ENCODE data around the gene RIMS1.

- TF ChIP-seq, protein P1, sequence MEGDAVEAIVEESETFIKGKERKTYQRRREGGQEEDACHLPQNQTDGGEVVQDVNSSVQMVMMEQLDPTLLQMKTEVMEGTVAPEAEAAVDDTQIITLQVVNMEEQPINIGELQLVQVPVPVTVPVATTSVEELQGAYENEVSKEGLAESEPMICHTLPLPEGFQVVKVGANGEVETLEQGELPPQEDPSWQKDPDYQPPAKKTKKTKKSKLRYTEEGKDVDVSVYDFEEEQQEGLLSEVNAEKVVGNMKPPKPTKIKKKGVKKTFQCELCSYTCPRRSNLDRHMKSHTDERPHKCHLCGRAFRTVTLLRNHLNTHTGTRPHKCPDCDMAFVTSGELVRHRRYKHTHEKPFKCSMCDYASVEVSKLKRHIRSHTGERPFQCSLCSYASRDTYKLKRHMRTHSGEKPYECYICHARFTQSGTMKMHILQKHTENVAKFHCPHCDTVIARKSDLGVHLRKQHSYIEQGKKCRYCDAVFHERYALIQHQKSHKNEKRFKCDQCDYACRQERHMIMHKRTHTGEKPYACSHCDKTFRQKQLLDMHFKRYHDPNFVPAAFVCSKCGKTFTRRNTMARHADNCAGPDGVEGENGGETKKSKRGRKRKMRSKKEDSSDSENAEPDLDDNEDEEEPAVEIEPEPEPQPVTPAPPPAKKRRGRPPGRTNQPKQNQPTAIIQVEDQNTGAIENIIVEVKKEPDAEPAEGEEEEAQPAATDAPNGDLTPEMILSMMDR (conservative IDR thresholded peaks at IDR 0.05; ENCODE audit: low read depth, low read length), result no peak
- no peak for TF ChIP-seq EZH2 (IDR thresholded peaks at IDR 0.05; ENCODE audit: low read length, unreplicated experiment)
Measured at GRCh38 chr6:72390548-72390947, 504.2 kb downstream of the RIMS1 start.

Measured in PC-3 (cell line).